Fibroblast of the aortic adventitia (primary cell): ENCODE results near the gene USP24. TPM values are rescaled to one million over a fixed set of nuclear protein-coding genes. Genes with fewer than 3 reads are reported as not detected.
"Not testable (repeated sequence)": the region's sequence is repeated elsewhere in the genome, so short reads cannot be mapped to it uniquely, and the experiment has no call there.

Source experiments
- DNase-seq: peaks from one replicate; pipeline ENCODE4 v3.0.0-alpha.2; 2010; ENCODE audit warnings: low read depth
- H3K4me3 ChIP-seq: 2 replicates; pipeline ENCODE4 v1.5.1; 2011; ENCODE audit warnings: low read depth, mild to moderate bottlenecking, control low read depth, low read length, moderate library complexity
- CTCF ChIP-seq: IDR thresholded peaks from 2 replicates; pipeline ENCODE4 v1.5.1; 2011; ENCODE audit warnings: mild to moderate bottlenecking, low read length, control low read depth, inconsistent platforms; ENCODE audit not compliant: insufficient read depth
- total RNA-seq: library from RNA; depleted of rRNA; stranded (reverse); fragments of >200 nt; gene quantifications from 2 replicates; pipeline ENCODE4 v1.2.3, GENCODE V29; 2012; ENCODE audit warnings: low replicate concordance

USP24 gene
- total RNA-seq, 1 donor, result 44.8 TPM

DNA sequence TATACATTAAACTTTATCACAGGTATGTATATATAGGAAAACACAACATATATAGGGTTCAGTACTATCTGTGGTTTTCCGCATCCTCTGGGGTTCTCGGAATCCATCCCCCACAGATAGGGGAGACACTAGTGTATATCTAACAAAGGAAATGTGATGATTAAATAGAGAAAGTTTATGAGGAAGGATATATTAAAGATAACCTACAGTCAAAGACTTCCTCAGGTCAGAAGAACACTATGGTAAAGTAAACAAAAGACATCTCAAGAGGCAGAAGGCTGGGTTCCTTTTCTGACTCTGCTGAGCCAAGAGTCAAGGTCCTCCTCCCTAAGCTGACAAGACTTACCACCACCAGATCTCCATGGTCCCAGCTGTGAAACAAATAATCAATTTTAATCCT, 12.1 kb downstream of the USP24 start:
- no peak for DNase-seq
- no peak for TF ChIP-seq CTCF
- no peak overlapping the region for H3K4me3 ChIP-seq

- no peak for TF ChIP-seq CTCF
- no peak for DNase-seq
These were observed 14.5 kb downstream of the USP24 start for GRCh38 chr1:55200667-55201066.

DNA sequence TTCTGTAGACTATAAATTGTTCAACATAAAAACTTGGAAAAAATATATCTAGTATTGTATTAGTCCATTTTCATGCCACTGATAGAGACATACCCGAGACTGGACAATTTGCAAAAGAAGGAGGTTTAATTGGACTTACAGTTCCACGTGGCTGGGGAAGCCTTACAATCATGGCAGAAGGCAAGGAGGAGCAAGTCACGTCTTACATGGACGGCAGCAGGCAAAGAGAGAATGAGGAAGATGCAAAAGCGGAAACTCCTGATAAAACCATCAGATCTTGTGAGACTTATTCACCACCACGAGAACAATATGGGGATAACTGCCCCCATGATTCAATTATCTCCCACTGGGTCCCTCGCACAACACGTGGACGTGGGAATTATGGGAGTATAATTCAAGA, 15.4 kb downstream of the USP24 start:
- DNase-seq, H3K4me3 ChIP-seq: not testable (repeated sequence)

More at GRCh38 chr1:55200667-55201066, 14.5 kb downstream of the USP24 start:
- H3K4me3 ChIP-seq, result no peak overlapping the region

DNA sequence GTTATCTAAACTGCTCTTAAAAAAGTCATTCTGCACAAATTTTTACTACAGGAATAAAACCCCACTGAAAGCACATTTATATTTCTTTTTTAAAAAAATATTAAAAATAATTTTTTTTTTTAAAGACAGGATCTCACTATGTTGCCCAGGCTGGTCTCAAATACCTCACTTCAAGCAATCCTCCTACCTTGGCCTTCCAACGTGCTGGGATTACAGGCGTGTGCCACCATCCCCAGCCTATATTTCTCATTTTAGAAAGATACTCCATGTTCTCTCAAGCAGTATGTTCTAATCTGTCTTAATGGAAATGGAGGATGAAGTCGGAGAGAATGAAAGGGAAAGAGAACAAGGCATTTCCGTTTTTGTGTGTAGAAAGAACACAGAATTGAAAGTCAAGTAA, 17.1 kb downstream of the USP24 start:
- no peak for DNase-seq
- no peak for TF ChIP-seq CTCF
- no peak overlapping the region for H3K4me3 ChIP-seq

DNA sequence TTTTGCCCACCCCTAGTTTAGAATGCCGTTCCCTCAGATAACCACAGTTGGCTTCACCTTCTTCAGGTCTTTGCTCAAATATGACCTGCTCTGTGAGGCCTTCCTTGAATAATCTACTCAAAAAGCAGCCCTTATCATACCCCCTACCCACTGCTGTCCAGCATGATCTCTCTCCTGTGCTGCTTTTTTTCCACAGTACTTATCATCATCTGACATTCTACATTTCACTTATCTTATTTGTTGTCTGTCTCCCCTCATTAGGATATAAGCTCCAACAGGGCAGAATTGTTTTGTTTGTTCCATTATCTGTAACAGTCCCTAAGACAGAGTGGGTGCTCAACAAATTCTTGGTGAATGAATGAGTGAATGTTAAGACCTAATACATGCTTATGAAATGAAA, 18.1 kb downstream of the USP24 start:
- DNase-seq, result no peak
- H3K4me3 ChIP-seq, result no peak overlapping the region
- no peak for TF ChIP-seq CTCF

DNA sequence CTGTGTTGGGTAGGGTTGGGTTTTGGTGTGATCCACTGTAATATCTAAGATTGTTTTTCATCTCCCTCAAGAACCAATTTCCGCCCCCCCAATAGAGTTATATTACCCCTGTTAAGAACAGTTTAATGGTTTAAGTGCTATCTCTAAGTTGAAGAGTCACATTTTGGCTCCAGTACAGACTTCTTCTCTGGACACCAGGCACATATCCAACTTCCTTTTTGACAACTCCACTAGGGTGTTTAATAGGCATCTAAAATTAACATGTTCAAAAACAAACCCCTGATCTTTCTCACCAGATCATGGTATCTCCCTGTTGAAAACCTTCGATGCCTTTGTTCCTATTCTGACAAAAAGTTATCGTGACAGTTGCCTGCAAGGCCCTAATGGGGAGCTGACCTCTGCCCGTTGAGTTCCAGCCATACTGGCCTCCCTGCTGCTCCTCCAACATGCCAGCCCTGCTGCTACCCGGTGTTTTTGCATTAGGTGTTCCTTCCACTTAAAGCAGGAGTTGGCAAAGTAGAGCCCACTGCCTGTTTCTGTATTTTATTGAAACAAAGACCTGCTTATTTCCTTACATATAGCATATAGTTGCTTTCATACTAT, 18.6 kb downstream of the USP24 start:
- H3K4me3 ChIP-seq, result no peak overlapping the region
- no peak for TF ChIP-seq CTCF
- DNase-seq, result peak; percentile 48

DNA sequence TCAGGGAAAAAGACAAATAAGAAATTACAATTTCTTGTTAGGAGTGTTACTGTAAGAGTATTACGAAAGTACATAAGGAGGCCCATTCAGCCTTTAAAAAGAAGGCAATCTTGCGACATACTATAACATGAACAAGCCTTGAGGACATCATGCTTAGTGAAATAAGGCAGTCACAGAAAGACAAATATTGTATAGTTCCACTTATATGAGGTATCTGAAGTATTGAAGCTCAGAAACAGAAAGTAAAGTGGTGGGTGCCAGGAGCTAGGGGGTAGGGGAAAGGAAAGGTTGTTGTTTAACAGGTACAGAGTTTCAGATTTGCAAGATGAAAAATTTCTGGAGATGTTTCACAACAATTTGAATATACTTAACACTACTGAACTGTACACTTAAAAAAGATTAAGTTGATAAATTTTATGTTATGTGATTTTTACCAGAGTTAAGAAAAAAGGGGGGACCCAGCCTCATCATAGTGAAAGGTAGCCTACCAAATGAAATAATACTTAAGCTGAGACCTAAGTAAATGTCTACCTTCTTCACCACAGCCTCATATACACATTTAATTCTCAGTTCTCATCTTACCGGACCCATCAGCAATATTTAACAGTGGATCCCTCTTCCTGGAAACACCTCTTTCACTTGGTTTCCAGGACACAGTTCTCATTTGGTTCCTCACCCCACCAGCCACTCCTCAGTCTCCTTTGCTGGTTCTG, 19.5 kb downstream of the USP24 start:
- DNase-seq, result peak; percentile 75
- TF ChIP-seq CTCF, result no peak
- H3K4me3 ChIP-seq, result no peak overlapping the region
